ENCODE measurements around the gene NOTCH3.

- TF ChIP-seq POLR2AphosphoS5 (IDR thresholded peaks at IDR 0.05; ENCODE audit: borderline replicate concordance, low read depth, low read length) (no peak), EZH2 (IDR thresholded peaks at IDR 0.05) (no peak), FOXP2 (optimal IDR thresholded peaks at IDR 0.05; ENCODE audit: control extremely low read depth, extremely low read length, insufficient read depth) (no peak)
Measured at GRCh38 chr19:15124572-15125231, 76.1 kb downstream of the NOTCH3 start.

All from SK-N-MC (cell line).